Measurements from ENCODE around the gene APCDD1L.

DNA sequence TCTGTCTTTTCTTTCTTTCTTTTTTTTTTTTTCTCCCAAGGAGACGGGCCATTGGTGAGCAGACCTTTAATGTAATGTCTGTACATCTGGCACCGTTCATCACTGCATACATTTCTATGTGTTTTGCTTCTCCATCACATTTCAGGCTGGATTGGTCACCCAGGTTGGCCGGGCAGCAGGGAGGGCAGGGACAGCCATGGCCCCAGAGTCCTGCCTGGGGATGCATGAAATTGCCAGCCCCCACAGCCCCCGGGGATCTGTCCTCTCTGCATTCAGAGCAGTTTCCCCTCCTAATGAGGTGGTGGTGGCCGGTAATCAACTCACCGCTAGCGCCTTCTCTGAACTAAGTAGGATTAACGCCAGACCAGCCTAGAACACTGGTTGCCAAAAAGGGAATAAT, 50.4 kb downstream of the APCDD1L start:
- TF ChIP-seq POLR2A (IDR thresholded peaks at IDR 0.05): no peak
- TF ChIP-seq, protein P1, sequence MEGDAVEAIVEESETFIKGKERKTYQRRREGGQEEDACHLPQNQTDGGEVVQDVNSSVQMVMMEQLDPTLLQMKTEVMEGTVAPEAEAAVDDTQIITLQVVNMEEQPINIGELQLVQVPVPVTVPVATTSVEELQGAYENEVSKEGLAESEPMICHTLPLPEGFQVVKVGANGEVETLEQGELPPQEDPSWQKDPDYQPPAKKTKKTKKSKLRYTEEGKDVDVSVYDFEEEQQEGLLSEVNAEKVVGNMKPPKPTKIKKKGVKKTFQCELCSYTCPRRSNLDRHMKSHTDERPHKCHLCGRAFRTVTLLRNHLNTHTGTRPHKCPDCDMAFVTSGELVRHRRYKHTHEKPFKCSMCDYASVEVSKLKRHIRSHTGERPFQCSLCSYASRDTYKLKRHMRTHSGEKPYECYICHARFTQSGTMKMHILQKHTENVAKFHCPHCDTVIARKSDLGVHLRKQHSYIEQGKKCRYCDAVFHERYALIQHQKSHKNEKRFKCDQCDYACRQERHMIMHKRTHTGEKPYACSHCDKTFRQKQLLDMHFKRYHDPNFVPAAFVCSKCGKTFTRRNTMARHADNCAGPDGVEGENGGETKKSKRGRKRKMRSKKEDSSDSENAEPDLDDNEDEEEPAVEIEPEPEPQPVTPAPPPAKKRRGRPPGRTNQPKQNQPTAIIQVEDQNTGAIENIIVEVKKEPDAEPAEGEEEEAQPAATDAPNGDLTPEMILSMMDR (IDR thresholded peaks at IDR 0.05): no peak

Data from heart left ventricle (tissue), 13 donors.